Putamen (tissue), 1 donor: ENCODE measurements around the gene COL4A6.
"Not testable (repeated sequence)": the region's sequence is repeated elsewhere in the genome, so short reads cannot be mapped to it uniquely, and the experiment has no call there.

ENCODE experiments used
- DNase-seq: peaks from one replicate; pipeline ENCODE4 v3.0.0-alpha.2; 2016; ENCODE audit warnings: low spot score

The COL4A6 gene

GRCh38 chrX:108399418-108400165 lies 38.6 kb downstream of the COL4A6 start:
- DNase-seq = no peak

DNA sequence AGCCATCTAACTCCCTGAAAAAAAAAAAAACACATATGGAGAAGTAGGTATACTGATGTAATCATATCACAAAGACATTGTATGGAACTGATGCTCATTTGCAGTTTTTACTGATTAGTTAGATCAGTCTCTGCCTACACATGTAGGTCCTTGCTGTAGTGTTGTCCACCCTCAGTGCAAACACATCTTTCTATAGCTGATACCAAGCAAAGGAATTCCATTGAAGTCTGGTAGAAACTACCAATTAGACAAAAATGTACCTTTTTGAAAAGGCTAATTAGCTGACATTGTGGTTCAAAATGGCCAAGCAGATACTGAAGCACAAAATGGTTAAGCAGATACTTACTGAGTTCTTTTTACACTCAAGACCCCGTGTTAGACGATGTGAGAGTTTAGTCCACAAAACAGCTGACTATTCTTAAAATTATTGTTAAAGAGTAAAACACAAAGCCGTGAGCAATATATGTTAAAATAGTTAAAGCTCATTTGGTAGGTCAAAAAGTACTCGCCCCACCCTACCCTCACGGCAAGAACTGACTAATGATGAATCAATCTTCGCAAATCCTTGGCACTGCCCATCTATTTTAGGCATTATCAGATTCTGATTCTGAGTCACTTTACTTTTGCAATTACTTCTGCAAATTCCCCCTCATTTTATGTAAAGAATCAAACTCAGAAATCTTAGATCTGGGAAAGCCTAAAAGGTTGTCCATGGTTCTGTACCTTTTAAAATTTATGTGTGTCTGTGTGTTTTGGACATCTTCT lies 40.4 kb downstream of the COL4A6 start:
- no peak for DNase-seq

- no peak for DNase-seq
Observed at GRCh38 chrX:108396986-108397385, 41.2 kb downstream of the COL4A6 start.

DNA sequence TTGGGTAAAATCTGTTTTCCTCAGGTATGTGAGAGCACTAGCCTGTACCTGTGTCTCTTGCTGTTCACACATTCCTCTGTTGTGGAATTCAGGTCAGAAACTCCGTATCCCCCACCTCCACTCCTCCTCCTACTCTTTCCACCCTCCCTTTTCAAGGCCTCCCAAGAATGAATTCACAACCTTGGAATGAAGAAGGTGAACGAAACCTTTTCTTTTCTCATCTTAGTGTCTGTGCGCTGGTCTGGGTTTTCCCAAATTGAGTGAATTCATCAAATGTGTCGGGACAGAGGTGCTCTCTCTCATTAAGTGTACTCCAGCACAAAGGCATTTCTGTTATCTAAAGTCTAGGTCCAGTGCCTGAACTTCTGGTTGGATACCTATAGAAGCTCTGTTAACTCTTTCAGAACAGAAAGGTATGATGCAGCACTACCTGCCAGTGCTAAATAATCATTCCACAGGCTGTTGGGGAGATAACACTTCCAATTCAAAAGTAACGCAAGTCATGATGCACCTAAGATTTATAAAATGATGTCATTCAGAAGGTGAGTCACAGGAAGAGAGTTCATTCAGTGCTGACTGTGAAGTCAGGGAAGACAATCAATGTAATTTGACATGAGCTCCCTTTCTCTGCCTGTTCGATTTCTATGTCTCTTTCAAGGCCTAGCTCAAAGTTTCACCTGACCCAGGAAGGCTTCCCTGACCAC lies 41.9 kb downstream of the COL4A6 start:
- no peak for DNase-seq

- not testable (repeated sequence) for DNase-seq
Observed at GRCh38 chrX:108390976-108391717, 47.1 kb downstream of the COL4A6 start.

- no peak for DNase-seq
Observed at GRCh38 chrX:108384783-108385182, 53.4 kb downstream of the COL4A6 start.

DNA sequence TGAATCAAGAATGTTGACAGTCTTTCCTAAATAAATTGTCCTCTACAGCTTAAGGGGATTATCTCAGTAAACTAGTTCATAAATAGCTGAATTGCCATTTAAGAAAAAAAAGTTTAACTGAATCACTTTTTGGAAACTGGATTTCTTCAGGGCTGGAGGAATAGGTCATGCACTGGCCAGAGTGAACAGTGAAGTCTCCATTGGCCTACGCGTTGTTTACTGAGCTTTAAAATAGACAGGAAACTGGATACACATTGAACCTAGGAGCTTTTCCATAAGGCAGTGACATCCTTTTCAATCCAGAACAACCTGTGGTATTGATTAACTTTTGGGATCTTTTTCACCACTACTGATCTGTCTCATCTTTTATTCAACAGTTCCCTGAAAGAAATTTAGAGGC lies 58.0 kb downstream of the COL4A6 start:
- DNase-seq = no peak

GRCh38 chrX:108376821-108377220 lies 61.4 kb downstream of the COL4A6 start:
- DNase-seq = not testable (repeated sequence)

DNA sequence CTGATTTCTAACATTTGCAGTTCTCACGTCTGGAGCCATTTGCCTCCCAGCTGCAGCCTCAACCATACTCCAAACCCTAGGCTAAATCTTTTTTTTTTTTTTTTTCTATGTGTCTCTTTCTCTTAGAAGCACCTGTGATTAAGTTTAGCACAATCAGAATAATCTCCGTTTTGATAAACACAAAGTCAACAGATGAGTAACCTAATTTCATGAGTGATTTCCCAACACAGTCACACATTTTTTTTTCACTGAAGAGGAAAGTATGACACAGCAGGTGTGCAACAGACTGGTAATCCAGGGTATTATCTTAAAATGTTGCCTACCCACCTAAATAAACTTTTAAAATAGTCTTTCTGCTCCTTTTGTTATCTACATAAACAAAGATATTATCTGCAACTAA lies 62.6 kb downstream of the COL4A6 start:
- DNase-seq = not testable (repeated sequence)

- no peak for DNase-seq
Observed at GRCh38 chrX:108366644-108367406, 71.4 kb downstream of the COL4A6 start.

DNA sequence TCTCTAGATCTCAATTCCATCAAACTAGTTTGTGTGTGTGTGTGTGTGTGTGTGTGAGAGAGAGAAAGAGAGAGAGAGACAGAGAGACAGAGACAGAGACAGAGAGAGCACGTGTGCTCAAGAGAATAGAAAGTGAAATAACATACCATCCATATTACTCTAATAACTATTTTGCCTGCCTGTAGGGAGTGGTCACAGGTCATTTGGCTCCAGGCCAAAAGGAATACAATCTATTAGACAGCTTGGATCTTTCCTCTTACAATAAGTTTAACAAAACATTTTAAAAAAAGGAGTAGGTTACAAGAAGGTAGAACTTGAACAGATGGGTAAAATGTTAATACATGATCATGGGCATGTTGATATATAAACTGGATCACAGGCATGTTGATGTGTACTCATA lies 76.2 kb downstream of the COL4A6 start:
- DNase-seq = no peak

DNA sequence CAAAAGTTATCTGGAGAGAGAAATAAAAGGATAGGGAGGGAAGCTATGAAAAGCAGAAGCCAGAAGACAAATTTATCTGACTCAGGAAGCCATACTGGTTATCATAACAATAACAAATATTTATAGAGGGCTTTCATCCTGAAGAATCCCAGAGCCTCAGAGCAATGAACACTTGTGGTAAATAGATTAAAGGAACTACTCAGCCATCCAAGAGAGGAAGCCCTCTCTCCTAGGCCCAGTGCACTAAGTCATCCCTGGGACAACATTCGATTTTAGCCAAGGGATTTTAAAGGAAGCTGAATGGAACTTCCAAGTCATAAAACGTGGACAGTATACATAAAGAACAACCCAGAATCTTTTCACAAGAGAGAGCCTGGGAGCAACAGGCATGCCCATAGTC lies 76.9 kb downstream of the COL4A6 start:
- DNase-seq = no peak

- no peak for DNase-seq
Observed at GRCh38 chrX:108359806-108360602, 78.2 kb downstream of the COL4A6 start.

GRCh38 chrX:108353452-108353851 lies 84.8 kb downstream of the COL4A6 start:
- no peak for DNase-seq

DNA sequence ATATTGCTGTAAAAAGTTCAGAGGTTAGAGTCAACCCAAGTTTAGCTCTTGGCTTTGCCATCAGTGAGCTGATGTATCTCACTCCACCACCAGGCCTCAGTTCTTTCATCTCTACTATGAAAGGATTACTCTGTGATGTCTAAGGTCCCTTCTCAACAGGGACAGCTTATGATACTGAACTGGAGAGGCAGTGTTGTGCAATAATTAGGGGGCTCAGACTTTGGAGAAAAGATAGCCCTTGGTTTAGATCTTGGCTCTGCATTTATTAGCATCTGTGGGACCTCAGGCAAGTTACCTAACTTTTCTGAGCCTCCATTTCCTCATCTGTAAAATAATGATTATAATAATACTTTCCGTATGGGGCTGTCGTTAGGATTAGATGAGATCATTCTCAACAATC lies 89.0 kb downstream of the COL4A6 start:
- no peak for DNase-seq

GRCh38 chrX:108348525-108348924 lies 89.7 kb downstream of the COL4A6 start:
- no peak for DNase-seq

GRCh38 chrX:108347800-108348199 lies 90.4 kb downstream of the COL4A6 start:
- no peak for DNase-seq

DNA sequence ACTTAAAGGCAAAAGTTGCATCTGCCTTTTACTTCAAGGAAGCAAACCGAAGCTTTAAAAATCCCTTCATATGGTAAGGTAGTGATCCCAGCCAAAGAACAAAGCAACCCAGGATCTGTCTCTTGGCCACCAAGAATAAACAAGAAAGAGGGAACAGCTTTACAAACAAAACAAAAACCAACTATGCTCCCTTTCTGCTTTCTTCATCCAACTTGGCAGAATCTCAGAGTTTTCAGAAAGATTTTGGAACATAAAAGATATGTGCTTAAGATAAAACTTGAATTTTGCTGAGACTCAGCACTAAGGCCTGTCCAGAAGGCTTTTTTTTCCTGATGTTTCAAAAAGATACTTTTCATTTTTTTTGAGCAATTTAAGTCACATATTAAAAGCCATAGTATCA lies 94.0 kb downstream of the COL4A6 start:
- DNase-seq = no peak

- DNase-seq = no peak
Observed at GRCh38 chrX:108341947-108342346, 96.3 kb downstream of the COL4A6 start.

- no peak for DNase-seq
Observed at GRCh38 chrX:108332281-108332680, 105.9 kb downstream of the COL4A6 start.
